Gastroesophageal sphincter (tissue), 4 donors: ENCODE results near the gene NAMPT. TPM values are rescaled to one million over a fixed set of nuclear protein-coding genes. Genes with fewer than 3 reads are reported as not detected.

Experiments
- ATAC-seq: fragments of 150-250 bp; one replicate; pipeline ENCODE4 v1.9.1; 2016; ENCODE audit warnings: mild to moderate bottlenecking, moderate library complexity
- H3K27ac ChIP-seq, 4 donors: fragments of 200-600 bp; sonication (generic) in 3 of 4; 1 replicate in 3 of 4; 2 replicates in 1 of 4; pipeline ENCODE4 v1.5.1; 2016 to 2019
- H3K27me3 ChIP-seq: fragments of 200-600 bp; sonication (generic); one replicate; pipeline ENCODE4 v1.5.1; 2019
- H3K36me3 ChIP-seq, 2 donors: fragments of 200-600 bp; sonication (generic); one replicate each; pipeline ENCODE4 v1.5.1; 2019; ENCODE audit warnings: control low read depth in 1 of 2
- H3K4me1 ChIP-seq, 3 donors: fragments of 200-600 bp; sonication (generic); 1 replicate in 2 of 3; 2 replicates in 1 of 3; pipeline ENCODE4 v1.5.1; 2016 to 2019; ENCODE audit warnings: control low read depth in 2 of 3
- H3K4me3 ChIP-seq, 2 donors: fragments of 200-600 bp; sonication (generic); one replicate each; pipeline ENCODE4 v1.5.1; 2019; ENCODE audit warnings: mild to moderate bottlenecking in 1 of 2, moderate library complexity in 1 of 2
- H3K9me3 ChIP-seq, 3 donors: fragments of 200-600 bp; sonication (generic); one replicate each; pipeline ENCODE4 v1.5.1; 2017 to 2019; ENCODE audit warnings: control low read depth in 2 of 3
- CTCF ChIP-seq, 4 experiments: fragments of 200-600 bp in 2 of 4; fragments of 450-650 bp in 2 of 4; sonication (generic) in 1 of 4; IDR thresholded peaks; one replicate each; pipeline ENCODE4 v1.5.1; 2017 to 2019; ENCODE audit warnings: antibody characterized with exemption in 4 of 4, mild to moderate bottlenecking in 2 of 4, moderate library complexity in 2 of 4
- EP300 ChIP-seq: sonication (generic); formaldehyde crosslinking; IDR thresholded peaks from one replicate; pipeline ENCODE4 v1.6.1; 2017; ENCODE audit warnings: antibody characterized with exemption, mild to moderate bottlenecking
- POLR2A ChIP-seq, 2 donors: fragments of 450-650 bp; IDR thresholded peaks; one replicate each; pipeline ENCODE4 v1.6.1; 2017; ENCODE audit warnings: antibody characterized with exemption in 2 of 2, mild to moderate bottlenecking in 2 of 2, moderate library complexity in 1 of 2
- POLR2AphosphoS5 ChIP-seq: sonication (generic); formaldehyde crosslinking; IDR thresholded peaks from one replicate; pipeline ENCODE4 v1.6.1; 2017; ENCODE audit warnings: antibody characterized with exemption
- WGBS, 2 donors: methylation state at CpG; one replicate each; pipeline ENCODE4 v1.1.5; 2018; ENCODE audit warnings: low coverage in 1 of 2; 5-methylcytosine and 5-hydroxymethylcytosine counted together
- total RNA-seq, 4 donors: library from RNA; depleted of rRNA; stranded (reverse); fragments of >200 nt; gene quantifications; one replicate each; pipeline ENCODE4 v1.1.0, GENCODE V29; 2016

NAMPT gene
- total RNA-seq, 4 donors from 2014 or later, result 63.1 to 611 (median 150) TPM

GRCh38 chr7:106312906-106313305, 28.1 kb upstream of the NAMPT start:
- Histone ChIP-seq H3K27me3 (no peaks in the 10 kb centered on the region), H3K9me3 (no peaks in the 10 kb centered on the region), H3K4me3 (no peak overlapping the region), H3K4me1 (no peaks in the 10 kb centered on the region), H3K27ac (no peak overlapping the region), H3K36me3 (no peaks in the 10 kb centered on the region)
- no peak for ATAC-seq
- WGBS, 2 donors, result 59 to 64% methylated on average over 2 of the region's 2 CpGs
- TF ChIP-seq CTCF (IDR thresholded peaks at IDR 0.05) (no peak), POLR2A (IDR thresholded peaks at IDR 0.05) (no peak), POLR2AphosphoS5 (no peak), EP300 (no peak)

- H3K36me3 ChIP-seq, result no peaks in the 10 kb centered on the region
- no peak for TF ChIP-seq POLR2A (IDR thresholded peaks at IDR 0.05)
- TF ChIP-seq EP300, result no peak
- TF ChIP-seq CTCF (IDR thresholded peaks at IDR 0.05), result no peak
- no peak for TF ChIP-seq POLR2AphosphoS5
- 80% methylated on average over 4 of the region's 4 CpGs for WGBS, 2 donors
- no peaks in the 10 kb centered on the region for H3K9me3 ChIP-seq
- ATAC-seq, result no peak
- H3K4me1 ChIP-seq, result no peaks in the 10 kb centered on the region
- H3K4me3 ChIP-seq, result no peak overlapping the region
- no peak overlapping the region for H3K27ac ChIP-seq
- no peaks in the 10 kb centered on the region for H3K27me3 ChIP-seq
These were observed 27.5 kb upstream of the NAMPT start for GRCh38 chr7:106312099-106312871.

GRCh38 chr7:106309362-106309761, 24.6 kb upstream of the NAMPT start:
- no peaks in the 10 kb centered on the region for H3K27me3 ChIP-seq
- H3K36me3 ChIP-seq, result no peaks in the 10 kb centered on the region
- H3K4me1 ChIP-seq, result no peaks in the 10 kb centered on the region
- no peak overlapping the region for H3K27ac ChIP-seq
- H3K4me3 ChIP-seq, result no peak overlapping the region
- no peak for ATAC-seq
- no peak for TF ChIP-seq POLR2A (IDR thresholded peaks at IDR 0.05)
- TF ChIP-seq EP300, result no peak
- no peak for TF ChIP-seq CTCF (IDR thresholded peaks at IDR 0.05)
- no peak for TF ChIP-seq POLR2AphosphoS5
- no peaks in the 10 kb centered on the region for H3K9me3 ChIP-seq

GRCh38 chr7:106306256-106306655, 21.5 kb upstream of the NAMPT start:
- Histone ChIP-seq H3K36me3 (no peaks in the 10 kb centered on the region), H3K4me3 (no peak overlapping the region), H3K27me3 (no peaks in the 10 kb centered on the region), H3K27ac (no peak overlapping the region), H3K4me1 (no peaks in the 10 kb centered on the region), H3K9me3 (peaks cover 0 to 16% (median 0%) of the 10 kb centered on the region in 3 donors)
- 67 to 76% methylated on average over 2 to 3 of the region's 3 CpGs for WGBS, 2 donors
- ATAC-seq, result no peak
- TF ChIP-seq POLR2A (IDR thresholded peaks at IDR 0.05), result no peak
- no peak for TF ChIP-seq POLR2AphosphoS5
- no peak for TF ChIP-seq CTCF (IDR thresholded peaks at IDR 0.05)
- no peak for TF ChIP-seq EP300

GRCh38 chr7:106305732-106306131, 20.9 kb upstream of the NAMPT start:
- 57 to 73% methylated on average over 2 to 3 of the region's 3 CpGs for WGBS, 2 donors
- Histone ChIP-seq H3K4me1 (no peaks in the 10 kb centered on the region), H3K9me3 (peaks cover 0 to 21% (median 0%) of the 10 kb centered on the region in 3 donors), H3K4me3 (no peak overlapping the region), H3K27me3 (no peaks in the 10 kb centered on the region), H3K27ac (no peak overlapping the region), H3K36me3 (no peaks in the 10 kb centered on the region)
- no peak for ATAC-seq
- no peak for TF ChIP-seq EP300
- no peak for TF ChIP-seq CTCF (IDR thresholded peaks at IDR 0.05)
- TF ChIP-seq POLR2AphosphoS5, result no peak
- TF ChIP-seq POLR2A (IDR thresholded peaks at IDR 0.05), result no peak
